Stimulated activated CD4-positive, alpha-beta T cell treated with anti-CD3 and anti-CD28 coated beads, TNF-alpha, amount 100 ng/mL, for 48 hours (primary cell): ENCODE results near the gene F2RL2.
"Not testable (repeated sequence)": the region's sequence is repeated elsewhere in the genome, so short reads cannot be mapped to it uniquely, and the experiment has no call there.

Experiments used
- DNase-seq, 3 donors: peaks; one replicate each; pipeline ENCODE4 v3.0.0-alpha.2; 2020; ENCODE audit warnings: low read depth in 3 of 3

F2RL2 gene

DNA sequence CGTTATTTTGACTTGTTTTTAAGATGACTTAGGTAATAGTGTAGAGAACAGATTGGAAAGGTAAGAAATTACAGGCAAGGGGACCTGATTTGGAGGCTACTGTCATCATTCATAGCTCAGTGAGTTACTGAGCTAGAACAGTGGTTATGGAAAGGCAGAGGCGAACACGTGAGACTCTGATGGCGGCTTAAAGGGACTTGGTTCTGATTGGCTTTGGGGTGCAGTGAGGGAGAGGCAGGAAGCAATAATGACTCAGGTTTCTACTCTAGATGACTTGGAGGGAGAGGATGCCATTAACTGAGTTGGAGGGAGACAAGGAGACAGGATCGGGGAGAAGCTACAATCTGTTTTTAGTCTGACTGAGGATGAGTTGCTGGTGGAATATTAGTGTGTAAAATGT is 3.0 kb downstream of the F2RL2 start:
- DNase-seq = no peak

DNA sequence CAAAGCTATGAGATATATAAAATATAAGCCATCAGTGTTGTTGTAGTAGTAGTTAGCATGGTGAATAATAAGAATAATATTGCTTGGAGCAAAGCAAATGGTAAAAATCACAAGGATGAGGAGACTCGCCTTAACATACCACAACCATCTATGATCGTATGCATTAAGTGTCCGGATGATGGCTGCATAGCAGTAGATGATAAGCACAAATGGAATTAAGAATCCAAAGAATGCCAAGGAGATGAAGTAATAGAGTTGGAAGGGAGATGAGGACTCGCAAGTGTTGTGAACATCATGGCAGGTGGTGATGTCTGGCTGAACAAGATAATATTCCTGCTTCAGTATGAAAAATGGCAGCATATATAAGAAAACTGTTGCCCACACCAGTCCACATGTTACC is 5.5 kb downstream of the F2RL2 start:
- DNase-seq = no peak

DNA sequence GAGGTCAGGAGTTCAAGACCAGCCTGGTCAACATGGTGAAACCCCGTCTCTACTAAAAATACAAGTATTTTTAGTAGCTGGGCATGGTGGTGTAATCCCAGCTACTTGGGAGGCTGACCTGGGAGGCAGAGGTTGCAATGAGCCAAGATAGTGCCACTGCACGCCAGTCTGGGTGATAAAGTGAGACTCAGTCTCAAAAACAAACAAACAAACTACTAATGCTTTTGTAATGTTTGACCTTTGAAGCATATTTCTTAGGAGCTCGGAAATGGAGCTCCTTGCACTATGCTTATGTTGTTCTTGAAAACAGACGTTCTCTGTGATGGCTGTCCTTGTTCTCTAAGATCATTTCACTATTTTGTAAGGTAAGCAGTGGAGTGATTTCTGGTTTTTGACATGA is 6.0 kb downstream of the F2RL2 start:
- no peak for DNase-seq

DNA sequence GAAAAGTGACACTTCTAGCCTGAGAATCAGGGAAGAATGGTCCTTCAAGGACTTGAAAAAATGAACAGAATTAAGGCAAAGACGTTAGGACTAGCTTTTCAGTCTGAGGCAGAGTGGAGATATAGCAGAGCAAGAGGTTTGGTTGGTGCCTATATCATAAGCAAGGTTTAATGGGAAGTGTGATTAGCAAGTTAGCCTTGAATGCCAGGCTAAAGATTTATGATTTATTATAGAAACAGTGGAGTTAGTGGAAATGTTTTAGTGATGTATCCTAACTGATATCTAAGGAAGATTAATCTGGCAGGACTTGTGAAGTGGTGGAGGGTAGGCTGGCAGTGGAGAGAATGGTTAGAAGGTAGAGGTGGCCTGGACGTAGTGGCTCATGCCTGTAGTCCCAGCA is 7.0 kb downstream of the F2RL2 start:
- no peak for DNase-seq

DNA sequence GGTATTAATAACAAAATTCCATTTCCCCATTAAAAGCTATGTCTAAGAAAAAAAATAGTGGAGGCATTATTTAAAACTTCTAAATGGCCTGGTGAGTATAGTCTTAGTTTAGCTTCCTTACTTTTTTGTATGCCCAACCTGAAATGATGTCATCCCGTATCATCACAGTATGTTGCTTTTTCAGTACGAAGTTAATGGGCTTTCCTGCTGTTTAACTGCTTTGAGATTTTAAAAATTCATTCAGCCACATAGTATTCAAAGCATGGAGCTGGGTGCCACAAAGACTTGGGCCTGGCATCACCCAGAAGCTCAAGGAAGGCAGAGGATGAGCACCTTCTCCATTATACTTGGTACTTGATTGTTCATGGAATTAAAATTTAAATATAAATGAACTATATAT is 7.4 kb downstream of the F2RL2 start:
- DNase-seq = no peak

DNA sequence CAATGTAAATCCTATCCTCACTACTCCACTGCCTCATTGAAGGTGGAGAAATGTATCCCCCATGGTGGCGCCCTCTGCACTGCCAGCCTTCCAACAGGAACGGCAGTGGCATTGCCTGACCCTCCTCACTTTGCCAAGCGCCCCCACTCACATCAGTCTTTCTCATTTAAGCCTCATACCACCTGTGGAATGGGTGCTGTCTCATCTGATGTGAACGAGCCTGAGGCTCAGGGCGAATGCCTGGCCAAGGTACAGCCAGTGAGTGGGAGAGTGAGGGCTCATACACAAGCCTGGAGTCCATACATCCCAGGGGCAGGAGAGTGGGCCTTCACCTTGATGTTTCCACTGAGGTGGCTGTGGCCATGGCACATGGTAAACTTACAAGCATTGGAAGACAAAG is 10.3 kb downstream of the F2RL2 start:
- DNase-seq = no peak

DNA sequence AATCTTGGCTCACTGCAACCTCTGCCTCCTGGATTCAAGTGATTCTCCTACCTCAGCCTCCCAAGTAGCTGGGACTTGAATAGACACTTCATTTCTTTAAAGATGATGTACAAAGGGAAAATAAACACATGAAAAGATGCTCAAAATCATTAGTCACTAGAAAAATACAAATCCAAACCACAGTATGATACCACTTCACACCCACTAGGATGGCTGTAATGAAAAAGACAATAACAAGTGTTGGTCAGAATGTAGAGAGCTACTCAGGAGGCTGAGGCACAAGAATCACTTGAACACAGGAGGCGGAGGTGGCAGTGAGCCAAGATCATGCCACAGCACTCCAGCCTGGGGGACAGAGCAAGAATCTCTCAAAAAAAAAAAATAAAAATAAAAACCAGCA is 13.0 kb downstream of the F2RL2 start:
- no peak for DNase-seq

DNA sequence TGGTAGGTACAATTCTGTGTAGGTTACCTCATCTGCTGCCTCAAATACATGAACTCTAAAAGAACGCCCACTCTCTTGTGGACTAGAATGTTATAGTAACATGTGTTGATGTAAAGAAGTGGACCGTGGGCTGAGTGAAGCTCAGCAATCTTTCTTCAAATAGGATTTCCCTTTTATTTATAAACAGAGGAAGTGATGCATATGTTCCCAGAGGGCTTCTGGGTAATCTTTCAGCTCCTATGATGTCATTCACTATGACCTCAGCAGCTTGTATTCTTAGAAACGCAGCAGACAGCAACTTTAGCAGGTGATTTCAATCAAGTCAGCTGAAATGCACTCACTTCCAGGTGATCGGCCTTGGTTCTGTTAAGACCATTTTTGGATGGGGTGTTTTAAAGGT is 14.4 kb downstream of the F2RL2 start:
- no peak for DNase-seq

DNA sequence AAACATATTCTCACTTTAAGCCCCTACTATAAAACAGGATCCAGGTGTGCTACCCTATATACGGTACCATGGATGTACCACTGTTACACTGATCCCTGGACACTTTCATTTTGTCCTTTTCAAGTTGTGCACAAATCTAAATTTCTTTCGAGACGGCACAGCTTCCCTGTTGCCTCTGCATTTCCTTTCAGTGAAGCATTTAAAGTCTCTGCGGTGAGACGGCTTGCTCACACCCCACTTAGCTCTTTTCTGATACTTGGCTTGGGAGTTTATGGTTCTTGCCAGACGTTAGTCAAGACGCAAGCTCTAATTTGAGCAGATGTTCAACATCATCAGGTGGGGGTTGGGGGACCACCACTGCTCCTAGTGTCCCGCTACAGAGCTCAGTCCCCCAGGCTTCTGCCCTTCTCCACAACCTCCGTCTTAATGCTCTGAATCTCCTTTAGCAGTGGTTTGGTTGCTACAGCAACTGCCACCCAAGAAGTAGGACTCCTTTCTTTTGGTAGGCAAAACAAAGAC is 15.8 kb downstream of the F2RL2 start:
- DNase-seq = no peak

DNA sequence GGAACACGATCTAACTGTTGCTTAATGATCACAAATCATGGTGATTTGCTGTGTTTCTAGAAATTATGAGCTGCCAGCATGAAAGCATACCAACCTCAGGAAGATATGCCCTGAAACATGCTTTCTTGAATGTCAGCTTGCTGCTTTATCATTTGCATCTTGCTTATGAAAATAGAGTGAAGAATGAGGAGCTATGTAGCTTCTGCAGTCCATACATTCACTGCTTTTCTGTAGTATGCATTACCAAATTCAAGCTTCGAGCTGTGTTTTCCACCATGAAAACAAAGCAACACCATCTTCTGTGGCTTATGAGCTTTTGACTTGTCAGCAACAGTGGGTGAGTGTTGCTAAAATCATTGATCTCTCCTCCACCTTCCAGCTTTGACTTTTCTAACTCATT is 16.5 kb downstream of the F2RL2 start:
- no peak for DNase-seq

DNA sequence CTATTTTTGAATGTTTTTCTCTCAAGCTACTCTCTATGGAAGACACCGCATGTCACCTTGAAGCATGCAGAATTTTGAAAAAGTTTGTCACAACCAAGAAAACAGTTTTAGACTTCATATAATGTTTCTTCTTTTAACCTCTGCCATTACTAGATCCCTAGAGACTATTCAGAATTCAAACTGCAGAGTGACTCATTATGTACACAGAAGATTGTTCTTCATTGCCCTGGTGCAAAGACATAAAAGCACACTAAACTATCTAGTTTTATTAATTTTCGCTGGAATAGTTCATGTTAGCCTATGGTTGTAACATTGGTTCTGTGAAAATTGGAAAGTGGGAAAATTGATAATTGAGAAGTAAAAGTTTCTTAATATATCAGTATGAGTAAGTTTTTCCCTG is 18.4 kb downstream of the F2RL2 start:
- no peak for DNase-seq

DNA sequence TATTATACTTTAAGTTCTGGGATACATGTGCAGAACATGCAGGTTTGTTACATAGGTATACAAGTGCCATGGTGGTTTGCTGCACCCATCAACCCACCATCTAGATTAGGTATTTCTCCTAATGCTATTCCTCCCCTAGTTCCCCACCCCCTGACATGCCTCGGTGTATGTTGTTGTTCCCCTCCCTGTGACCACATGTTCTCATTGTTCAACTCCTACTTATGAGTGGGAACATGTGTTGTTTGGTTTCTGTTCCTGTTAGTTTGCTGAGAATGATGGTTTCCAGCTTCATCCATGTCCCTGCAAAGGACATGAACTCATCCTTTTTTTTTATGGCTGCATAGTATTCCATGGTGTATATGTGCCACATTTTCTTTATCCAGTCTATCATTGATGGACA is 19.2 kb downstream of the F2RL2 start:
- DNase-seq = not testable (repeated sequence)

DNA sequence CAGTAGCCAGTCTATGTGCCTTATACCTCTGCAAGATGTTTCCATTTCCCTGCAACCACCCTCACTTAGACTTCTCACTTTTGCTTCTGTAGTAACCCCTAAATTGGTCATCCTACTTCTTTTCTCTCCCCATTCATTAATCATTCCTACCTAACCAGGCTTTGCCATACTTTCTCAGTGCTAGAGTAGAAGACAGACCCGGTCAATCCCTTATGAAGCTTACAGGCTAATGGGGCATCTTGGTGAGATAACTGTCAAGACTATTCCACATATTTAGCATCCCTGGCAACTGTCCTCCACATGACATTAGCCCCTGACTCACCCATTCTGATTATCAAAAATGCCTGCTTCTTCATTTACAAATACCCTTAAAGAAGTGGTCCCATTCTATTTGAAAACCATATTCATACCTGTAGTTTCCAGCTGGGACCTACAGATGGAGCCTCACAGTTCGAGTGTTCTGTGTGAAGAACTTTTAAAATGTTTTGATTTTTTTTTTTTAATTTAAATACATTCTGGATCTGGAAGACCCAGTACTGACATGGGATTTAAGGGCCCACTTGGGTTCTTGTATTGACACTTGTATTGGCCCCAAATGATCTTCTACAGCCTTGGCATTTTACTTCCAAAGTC is 21.0 kb downstream of the F2RL2 start:
- DNase-seq = no peak

DNA sequence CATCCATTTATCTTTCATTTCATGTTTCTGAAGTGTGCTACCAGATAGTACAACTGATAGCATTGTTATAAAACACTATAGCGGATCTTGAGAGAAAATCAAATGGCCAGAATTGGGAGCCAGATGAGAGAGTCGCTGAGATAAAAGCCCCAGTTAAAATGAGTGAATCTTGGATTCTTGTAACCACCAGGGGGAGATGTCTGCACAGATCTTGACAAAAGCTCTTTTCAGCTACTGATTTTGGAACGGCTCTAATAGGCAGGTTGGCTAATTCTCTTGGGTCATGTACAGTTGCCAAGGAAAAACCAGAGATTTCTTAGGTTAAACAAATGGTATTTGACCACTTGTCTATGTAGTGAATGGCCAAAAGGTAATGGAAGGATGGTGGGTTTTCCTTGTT is 21.7 kb downstream of the F2RL2 start:
- no peak for DNase-seq

DNA sequence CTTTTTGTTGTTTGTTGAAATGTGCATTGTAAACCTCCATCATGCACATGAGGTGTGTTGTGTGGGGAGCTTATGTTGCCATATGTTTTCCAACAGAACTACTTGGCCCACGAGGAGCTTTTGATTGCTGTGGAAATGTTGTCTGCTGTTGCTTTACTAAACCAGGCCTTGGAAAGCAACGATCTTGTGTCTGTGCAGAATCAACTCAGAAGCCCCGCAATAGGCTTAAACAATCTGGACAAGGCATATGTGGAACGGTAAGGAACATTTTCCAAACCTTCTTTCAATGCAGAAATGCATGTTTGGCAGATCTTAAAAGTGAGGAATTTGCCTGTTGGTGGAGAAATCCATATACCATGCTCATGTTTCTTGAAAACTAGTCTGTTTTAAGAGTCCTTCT is 22.5 kb downstream of the F2RL2 start:
- no peak for DNase-seq

DNA sequence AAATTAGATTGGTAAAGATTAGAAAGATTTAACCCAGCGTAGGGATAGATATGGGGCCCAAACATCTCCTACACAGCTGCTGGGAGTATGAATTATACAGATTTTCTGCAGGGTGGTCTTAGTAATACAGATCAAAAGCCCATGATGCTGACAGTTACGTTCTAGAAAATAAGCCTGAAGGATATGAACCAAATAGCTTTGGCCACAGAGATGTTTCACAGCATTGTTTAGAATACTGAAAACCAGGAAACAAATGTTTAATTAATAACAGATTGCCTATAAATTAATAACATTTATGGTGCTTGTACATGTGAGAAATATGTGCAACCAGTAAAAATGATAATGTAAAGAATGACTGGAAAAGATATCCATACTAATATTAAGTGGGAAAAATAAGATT is 24.7 kb downstream of the F2RL2 start:
- DNase-seq = no peak

DNA sequence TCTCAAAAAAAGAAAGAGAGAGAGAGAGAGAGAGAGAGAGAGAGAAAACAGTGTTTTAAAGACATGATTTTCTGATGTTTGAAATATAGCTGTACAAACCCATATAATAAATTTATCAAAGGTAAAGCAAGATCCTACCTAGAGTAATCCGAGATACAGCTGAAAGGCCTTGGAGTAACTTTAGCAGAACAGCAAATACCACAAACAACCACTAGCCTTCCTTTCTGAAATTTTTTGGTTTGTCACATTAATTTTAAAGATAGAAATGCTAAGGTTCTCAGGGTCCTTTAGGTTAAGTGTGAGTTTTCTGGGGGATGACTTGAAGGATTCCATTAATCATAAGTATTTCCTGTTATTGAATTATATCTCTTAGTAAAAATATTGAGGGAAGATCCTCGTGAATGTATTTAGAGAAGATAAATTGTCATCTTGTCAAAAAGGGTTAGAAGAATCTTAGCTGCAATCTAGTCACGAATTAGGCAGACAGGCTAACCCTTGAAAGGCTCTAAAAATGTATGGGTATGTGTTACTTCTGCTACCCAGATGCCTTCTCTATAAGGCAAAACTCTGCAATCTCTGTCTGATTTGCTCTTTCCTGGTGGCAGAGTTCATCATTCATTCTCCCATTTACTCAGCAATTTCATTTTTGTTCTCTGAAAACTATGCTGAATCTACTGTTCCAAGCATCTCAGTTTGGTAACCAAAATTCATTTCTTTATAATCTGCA is 27.3 kb downstream of the F2RL2 start:
- no peak for DNase-seq

DNA sequence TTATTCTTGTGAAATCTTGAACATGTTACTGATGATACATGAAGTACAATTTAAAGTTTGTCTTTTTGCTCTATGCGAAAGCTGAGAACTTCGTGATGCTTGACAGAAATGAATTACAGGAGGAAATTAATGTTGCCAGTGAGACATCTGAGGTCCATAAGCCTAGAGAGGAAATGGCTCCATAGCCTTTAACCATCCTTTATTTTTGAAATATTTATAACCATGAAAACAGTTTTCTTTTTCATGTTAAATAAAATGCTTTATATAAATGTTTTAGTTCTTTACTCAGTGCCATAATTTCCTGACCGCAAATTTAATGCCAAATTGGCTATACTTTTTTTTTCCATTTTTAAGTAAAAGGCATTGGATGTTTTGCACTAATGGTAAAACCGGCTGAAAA is 29.1 kb downstream of the F2RL2 start:
- DNase-seq = no peak

DNA sequence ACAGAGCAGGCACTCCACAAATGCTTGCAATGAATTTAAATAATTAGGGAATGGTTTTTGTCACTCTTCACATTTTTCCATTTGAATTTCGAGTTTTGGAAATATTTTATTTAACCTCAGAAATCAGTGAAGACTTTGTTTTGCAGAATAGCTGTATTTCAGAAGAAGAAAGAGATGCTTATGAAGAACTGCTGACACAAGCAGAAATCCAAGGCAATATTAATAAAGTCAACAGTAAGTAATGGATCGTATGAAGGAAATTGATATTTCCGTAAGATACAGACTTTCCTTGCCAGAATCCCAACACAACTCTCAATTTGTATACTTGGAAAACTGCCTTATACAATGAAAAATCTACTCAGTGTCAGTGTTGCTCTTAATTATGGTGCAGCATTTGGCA is 30.5 kb downstream of the F2RL2 start:
- no peak for DNase-seq

DNA sequence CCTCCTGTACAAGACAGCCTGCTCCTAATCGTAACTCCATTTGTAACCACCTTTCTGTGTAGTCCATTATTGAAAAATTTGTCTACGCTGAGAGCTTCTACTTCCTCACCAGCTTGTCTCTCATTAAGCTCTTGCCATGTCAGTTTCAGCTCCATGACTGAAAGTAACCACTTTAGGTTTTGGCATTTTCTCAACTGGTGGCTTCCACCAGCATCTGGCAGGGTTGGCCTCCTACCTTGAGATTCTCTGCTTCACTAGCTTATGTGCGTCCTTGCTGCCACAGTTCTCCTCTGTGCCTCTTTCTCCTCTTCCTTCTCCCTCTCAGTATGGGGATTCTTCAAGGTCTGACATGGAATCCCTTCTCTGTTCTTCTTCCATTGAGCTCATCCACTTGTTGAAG is 31.8 kb downstream of the F2RL2 start:
- no peak for DNase-seq

DNA sequence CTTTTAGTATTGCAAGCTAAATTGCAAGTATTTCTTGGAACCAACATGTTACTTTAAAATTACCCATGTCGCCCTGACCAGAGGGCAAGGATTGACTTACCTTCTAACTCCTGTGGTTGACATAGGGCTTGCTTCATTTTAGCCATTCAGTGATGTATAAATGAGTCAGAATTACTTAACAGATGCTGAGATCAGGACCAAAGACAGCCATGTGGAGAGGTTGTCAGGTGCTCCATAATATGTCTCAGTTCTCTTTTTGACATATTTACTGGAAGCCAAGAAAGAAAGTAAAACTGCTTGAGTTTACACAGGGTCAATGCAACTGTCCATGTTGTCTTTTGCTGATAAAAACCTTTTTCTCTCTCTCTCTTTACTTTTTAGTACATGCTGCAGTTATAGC is 33.2 kb downstream of the F2RL2 start:
- no peak for DNase-seq

DNA sequence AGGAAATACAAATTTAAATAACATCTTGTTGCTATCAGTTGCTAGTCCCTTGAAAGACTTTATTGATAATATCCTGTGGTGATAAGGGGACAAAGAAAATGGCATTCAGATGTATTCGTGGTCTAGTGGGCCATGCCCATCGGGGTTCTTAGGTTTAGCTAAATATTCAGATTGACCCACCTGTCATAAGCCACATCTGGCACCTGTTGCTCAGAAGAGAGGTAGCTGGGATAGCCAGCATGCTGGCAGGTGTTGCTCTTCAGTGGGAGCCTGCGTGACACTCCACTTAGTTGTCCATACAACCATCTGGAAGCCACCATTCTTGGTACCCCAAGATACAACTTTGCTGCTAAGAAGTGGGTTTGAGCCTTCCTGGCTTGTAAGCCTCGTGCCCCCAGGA is 36.7 kb downstream of the F2RL2 start:
- DNase-seq = no peak

DNA sequence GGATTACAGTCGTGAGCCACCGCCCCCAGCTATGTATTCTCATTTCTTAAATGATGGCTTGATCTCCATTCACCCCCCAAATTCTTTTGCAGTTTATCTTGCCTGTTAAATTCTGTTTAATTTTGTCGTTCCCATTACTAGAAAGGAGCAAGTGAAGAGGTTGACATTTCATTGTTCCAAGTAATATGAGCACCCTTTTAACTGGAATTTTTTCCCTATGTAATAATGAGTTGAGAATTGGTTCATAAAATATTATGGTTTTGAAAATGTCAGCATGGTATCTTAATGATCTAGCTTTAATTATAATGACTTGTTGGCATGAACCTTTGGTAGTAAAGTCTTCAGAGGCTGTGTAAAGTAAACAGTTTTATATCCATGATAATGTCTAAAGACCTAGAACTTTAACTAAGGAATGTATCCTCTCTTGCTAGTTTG is 37.4 kb downstream of the F2RL2 start:
- no peak for DNase-seq
